Coronary artery (tissue), 2 donors: Measurements from ENCODE around the gene BIVM.

Experiments used
- DNase-seq: peaks from one replicate; pipeline ENCODE4 v3.0.0-alpha.2; 2017; ENCODE audit warnings: low spot score
- H3K27ac ChIP-seq, 2 donors: fragments of 200-600 bp; sonication (generic); one replicate each; pipeline ENCODE4 v1.5.1; 2016 to 2019
- H3K4me3 ChIP-seq: fragments of 200-600 bp; sonication (generic); 2 replicates; pipeline ENCODE4 v1.5.1; 2016; ENCODE audit warnings: mild to moderate bottlenecking, moderate library complexity
- TF ChIP-seq, protein P1 (sequence below): fragments of 200-600 bp; sonication (generic); IDR thresholded peaks from one replicate; pipeline ENCODE4 v1.5.1; 2019; ENCODE audit warnings: antibody characterized with exemption

Gene BIVM

DNA sequence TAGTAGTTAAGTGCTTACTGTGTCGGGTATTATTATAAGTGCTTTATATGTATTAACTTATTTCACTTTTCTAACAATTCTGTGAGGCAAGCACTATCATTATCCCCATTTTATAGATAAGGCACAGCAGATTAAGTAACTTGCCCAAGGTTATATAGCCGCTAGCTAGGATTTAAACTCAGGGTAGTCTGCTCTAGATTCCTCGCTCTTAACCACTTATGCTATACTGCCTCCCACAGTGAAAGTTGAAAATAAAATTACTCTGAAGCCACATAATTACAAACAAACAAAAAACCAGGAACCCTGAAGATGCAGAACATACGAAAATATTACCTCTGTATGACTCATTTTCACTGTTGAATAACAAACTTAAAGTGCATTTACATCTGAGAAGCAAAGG lies 29.2 kb upstream of the BIVM start:
- Histone ChIP-seq H3K27ac (no peak overlapping the region), H3K4me3 (no peak overlapping the region)
- no peak for DNase-seq
- TF ChIP-seq, protein P1, sequence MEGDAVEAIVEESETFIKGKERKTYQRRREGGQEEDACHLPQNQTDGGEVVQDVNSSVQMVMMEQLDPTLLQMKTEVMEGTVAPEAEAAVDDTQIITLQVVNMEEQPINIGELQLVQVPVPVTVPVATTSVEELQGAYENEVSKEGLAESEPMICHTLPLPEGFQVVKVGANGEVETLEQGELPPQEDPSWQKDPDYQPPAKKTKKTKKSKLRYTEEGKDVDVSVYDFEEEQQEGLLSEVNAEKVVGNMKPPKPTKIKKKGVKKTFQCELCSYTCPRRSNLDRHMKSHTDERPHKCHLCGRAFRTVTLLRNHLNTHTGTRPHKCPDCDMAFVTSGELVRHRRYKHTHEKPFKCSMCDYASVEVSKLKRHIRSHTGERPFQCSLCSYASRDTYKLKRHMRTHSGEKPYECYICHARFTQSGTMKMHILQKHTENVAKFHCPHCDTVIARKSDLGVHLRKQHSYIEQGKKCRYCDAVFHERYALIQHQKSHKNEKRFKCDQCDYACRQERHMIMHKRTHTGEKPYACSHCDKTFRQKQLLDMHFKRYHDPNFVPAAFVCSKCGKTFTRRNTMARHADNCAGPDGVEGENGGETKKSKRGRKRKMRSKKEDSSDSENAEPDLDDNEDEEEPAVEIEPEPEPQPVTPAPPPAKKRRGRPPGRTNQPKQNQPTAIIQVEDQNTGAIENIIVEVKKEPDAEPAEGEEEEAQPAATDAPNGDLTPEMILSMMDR: no peak

GRCh38 chr13:102770435-102770834 lies 28.5 kb upstream of the BIVM start:
- TF ChIP-seq, protein P1: no peak
- Histone ChIP-seq H3K4me3 (no peak overlapping the region), H3K27ac (no peak overlapping the region)
- DNase-seq: no peak

DNA sequence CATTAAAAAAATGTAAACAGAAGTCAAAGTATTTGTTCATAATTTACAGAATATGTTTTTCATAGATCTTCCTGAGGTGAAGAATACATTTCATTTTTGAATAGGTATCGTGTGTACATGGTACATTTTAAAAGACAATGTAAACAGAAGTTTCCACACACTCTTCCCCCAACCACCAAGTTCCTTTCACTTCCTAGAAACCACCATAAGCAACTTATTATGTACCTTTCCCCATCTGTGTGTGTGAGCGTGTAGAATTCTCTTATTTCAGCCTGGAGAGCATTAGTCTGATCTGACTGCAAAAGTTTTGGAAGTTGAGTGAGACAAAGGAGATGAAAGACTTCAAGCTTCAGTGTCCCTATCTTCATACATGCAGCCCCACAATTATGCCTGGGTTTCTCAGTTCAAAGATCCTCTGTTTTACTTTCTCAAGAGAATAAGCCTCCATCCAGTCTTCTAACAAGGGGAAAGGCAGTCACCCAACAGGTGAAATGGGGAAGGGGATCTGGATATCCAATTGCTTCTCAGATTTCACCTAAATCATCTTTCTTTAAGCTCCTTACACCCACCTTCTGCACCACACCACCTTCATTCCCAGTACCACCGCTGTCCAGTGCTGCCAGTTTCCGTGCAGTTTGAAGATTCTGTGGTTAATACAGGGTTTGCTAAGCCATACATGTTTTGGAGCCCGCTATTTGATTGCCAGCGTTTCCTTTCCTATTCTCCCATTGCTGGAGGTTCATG lies 27.4 kb upstream of the BIVM start:
- DNase-seq: no peak
- H3K27ac ChIP-seq: no peak overlapping the region
- no peak overlapping the region for H3K4me3 ChIP-seq
- TF ChIP-seq, protein P1: no peak

GRCh38 chr13:102772042-102772425 lies 26.9 kb upstream of the BIVM start:
- DNase-seq: no peak
- H3K4me3 ChIP-seq: no peak overlapping the region
- H3K27ac ChIP-seq: no peak overlapping the region
- TF ChIP-seq, protein P1: no peak

DNA sequence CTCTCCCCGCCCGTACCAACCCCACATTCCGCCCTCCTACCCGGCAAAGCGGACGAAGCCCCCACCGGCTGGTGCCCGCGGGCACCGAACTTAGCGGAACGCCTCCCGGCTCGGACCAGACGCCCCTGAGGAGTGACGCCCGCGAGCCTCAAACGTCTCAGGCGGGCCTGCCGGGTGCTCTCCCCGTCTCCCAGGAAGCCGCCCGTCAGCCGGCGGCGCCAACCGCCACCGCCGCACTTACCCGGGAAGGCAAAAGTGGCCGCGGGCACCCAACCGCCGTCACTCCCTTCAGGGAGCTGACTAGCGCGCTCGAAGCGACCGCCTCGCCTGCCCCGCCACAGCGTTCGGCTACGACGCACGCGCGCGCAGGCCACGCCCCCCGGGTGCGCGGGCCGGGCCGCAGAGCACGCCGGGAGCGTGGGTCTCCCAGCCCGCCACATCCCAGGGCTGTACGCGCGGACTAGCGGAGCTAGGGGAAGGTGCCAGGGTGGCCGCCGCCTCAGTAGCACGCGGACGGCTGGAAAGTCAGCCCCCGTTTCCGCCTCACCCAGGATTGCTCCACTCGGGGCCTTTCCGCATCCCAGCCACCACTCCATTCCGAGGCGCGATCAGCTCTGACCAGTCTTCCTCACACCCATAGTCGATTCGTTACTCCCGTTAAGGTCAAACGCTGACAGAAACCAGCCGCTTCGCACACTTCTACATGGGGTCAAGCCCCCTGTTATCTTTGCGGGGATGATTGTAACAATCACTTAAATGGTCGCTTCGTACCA lies 25.3 kb upstream of the BIVM start, which contains the start of gene TEX30:
Gene TEX30, minus strand, starts transcription at position 346 of the 773 bp plus-strand sequence. CDS start 3,760 bp downstream, outside the sequence.
- Histone ChIP-seq H3K4me3 (peak within 1 kb of the TSS; percentile 78), H3K27ac (peak within 1 kb of the TSS; percentile 61 to 91)
- TF ChIP-seq, protein P1: no peak
- DNase-seq: peak; percentile 88

- TF ChIP-seq, protein P1: no peak
- Histone ChIP-seq H3K4me3 (peak overlapping the region; percentile 78), H3K27ac (peak overlapping the region; percentile 61 to 91)
- DNase-seq: no peak
Observed at GRCh38 chr13:102774214-102774568, 24.7 kb upstream of the BIVM start.
